Astrocyte (in vitro differentiated cells and primary cell): ENCODE measurements around the gene RUNX3. TPM values are rescaled to one million over a fixed set of nuclear protein-coding genes. Genes with fewer than 3 reads are reported as not detected.

Experiments used
- DNase-seq: peaks from one replicate; pipeline ENCODE4 v3.0.0-alpha.2; 2010; ENCODE audit warnings: low read depth
- FAIRE-seq: peaks from 2 replicates; lab custom pipeline; 2011; peaks lifted over from hg19 to GRCh38; lab: Jason Lieb, UNC
- H2AFZ ChIP-seq: 2 replicates; pipeline ENCODE4 v1.6.0; 2012; ENCODE audit warnings: low read depth, low read length, inconsistent platforms
- H3K27ac ChIP-seq: 2 replicates; pipeline ENCODE4 v1.5.1; 2011; ENCODE audit warnings: low read depth, low read length, inconsistent platforms
- H3K27me3 ChIP-seq: 2 replicates; pipeline ENCODE4 v1.6.0; 2011; ENCODE audit warnings: low read length, inconsistent platforms; ENCODE audit not compliant: insufficient read depth
- H3K36me3 ChIP-seq: 2 replicates; pipeline ENCODE4 v1.5.1; 2011; ENCODE audit warnings: low read length, inconsistent platforms; ENCODE audit not compliant: insufficient read depth
- H3K4me1 ChIP-seq: 2 replicates; pipeline ENCODE4 v1.5.1; 2011; ENCODE audit warnings: low read length, inconsistent platforms; ENCODE audit not compliant: insufficient read depth
- H3K4me2 ChIP-seq: 2 replicates; pipeline ENCODE4 v1.6.0; 2012; ENCODE audit warnings: low read length, inconsistent platforms
- H3K4me3 ChIP-seq: 2 replicates; pipeline ENCODE4 v1.5.1; 2011; ENCODE audit warnings: low read depth, mild to moderate bottlenecking, low read length, inconsistent platforms; ENCODE audit not compliant: insufficient read depth
- H3K79me2 ChIP-seq: 2 replicates; pipeline ENCODE4 v1.6.0; 2012; ENCODE audit warnings: mild to moderate bottlenecking, low read length, inconsistent platforms; ENCODE audit not compliant: insufficient read depth
- H3K9ac ChIP-seq: 2 replicates; pipeline ENCODE4 v1.6.0; 2012; ENCODE audit warnings: mild to moderate bottlenecking, low read length, inconsistent platforms
- H3K9me3 ChIP-seq: 2 replicates; pipeline ENCODE4 v1.5.1; 2012; ENCODE audit warnings: low read depth, mild to moderate bottlenecking, low read length, inconsistent platforms; ENCODE audit not compliant: insufficient read depth
- H4K20me1 ChIP-seq: 2 replicates; pipeline ENCODE4 v1.6.0; 2012; ENCODE audit warnings: low read length, inconsistent platforms; ENCODE audit not compliant: insufficient read depth
- H3K27ac Mint-ChIP-seq: one replicate; pipeline ENCODE4 v1.8.0; 2021; ENCODE audit warnings: mild to moderate bottlenecking, mixed read lengths; ENCODE audit not compliant: unreplicated experiment
- H3K27me3 Mint-ChIP-seq: one replicate; pipeline ENCODE4 v1.8.0; 2021; ENCODE audit warnings: low read depth, mixed read lengths; ENCODE audit not compliant: unreplicated experiment
- H3K36me3 Mint-ChIP-seq: one replicate; pipeline ENCODE4 v1.8.0; 2021; ENCODE audit warnings: low read depth, mixed read lengths; ENCODE audit not compliant: unreplicated experiment
- H3K4me1 Mint-ChIP-seq: one replicate; pipeline ENCODE4 v1.8.0; 2021; ENCODE audit warnings: low read depth, mixed read lengths; ENCODE audit not compliant: unreplicated experiment
- H3K4me3 Mint-ChIP-seq: one replicate; pipeline ENCODE4 v1.8.0; 2021; ENCODE audit warnings: mild to moderate bottlenecking, moderate library complexity, mixed read lengths; ENCODE audit not compliant: unreplicated experiment
- H3K9me3 Mint-ChIP-seq: one replicate; pipeline ENCODE4 v1.8.0; 2021; ENCODE audit warnings: mild to moderate bottlenecking, mixed read lengths; ENCODE audit not compliant: unreplicated experiment
- CTCF ChIP-seq: IDR thresholded peaks from 2 replicates; pipeline ENCODE4 v1.5.1; 2011; ENCODE audit warnings: low read depth, mild to moderate bottlenecking, inconsistent platforms, low read length, moderate library complexity; ENCODE audit not compliant: insufficient read depth
- EZH2 ChIP-seq: IDR thresholded peaks from 2 replicates; pipeline ENCODE4 v1.6.1; 2012; ENCODE audit warnings: mild to moderate bottlenecking, low read length, inconsistent platforms; ENCODE audit not compliant: insufficient read depth
- total RNA-seq: library from RNA; stranded (reverse); gene quantifications from 2 replicates; pipeline ENCODE4 v1.2.1, GENCODE V29; 2021

RUNX3 gene
- total RNA-seq, 1 donor from 2014 or later = 2.5 TPM

- H3K36me3 ChIP-seq = no peaks in the 10 kb centered on the region
- H3K9ac ChIP-seq = peak overlapping the region; percentile 20
- no peak overlapping the region for H3K4me2 ChIP-seq
- DNase-seq = no peak
- Mint-ChIP-seq H3K4me3 (no peak overlapping the region), H3K27me3 (peaks cover 23% of the 10 kb centered on the region), H3K4me1 (peaks cover 15% of the 10 kb centered on the region), H3K27ac (peak overlapping the region; percentile 41), H3K9me3 (no peaks in the 10 kb centered on the region), H3K36me3 (no peaks in the 10 kb centered on the region)
- no peaks in the 10 kb centered on the region for H3K9me3 ChIP-seq
- H3K4me3 ChIP-seq = no peak overlapping the region
- H3K27me3 ChIP-seq = peaks cover 3% of the 10 kb centered on the region
- H3K79me2 ChIP-seq = no peaks in the 10 kb centered on the region
- no peak for FAIRE-seq
- TF ChIP-seq EZH2 (no peak), CTCF (no peak)
- no peak overlapping the region for H2AFZ ChIP-seq
- H3K27ac ChIP-seq = no peak overlapping the region
- peaks cover 36% of the 10 kb centered on the region for H3K4me1 ChIP-seq
- no peaks in the 10 kb centered on the region for H4K20me1 ChIP-seq
Measured at GRCh38 chr1:24963099-24963872, 33.2 kb upstream of the RUNX3 start.

GRCh38 chr1:24961961-24962861 is 32.1 kb upstream of the RUNX3 start:
- no peak overlapping the region for H3K27ac Mint-ChIP-seq
- no peak for FAIRE-seq

More at GRCh38 chr1:24961961-24962861, 32.1 kb upstream of the RUNX3 start:
- no peaks in the 10 kb centered on the region for H3K36me3 ChIP-seq
- H3K4me1 ChIP-seq = peaks cover 34% of the 10 kb centered on the region
- Mint-ChIP-seq H3K4me1 (peaks cover 15% of the 10 kb centered on the region), H3K27me3 (peaks cover 23% of the 10 kb centered on the region), H3K36me3 (no peaks in the 10 kb centered on the region), H3K4me3 (no peak overlapping the region), H3K9me3 (no peaks in the 10 kb centered on the region)
- no peak overlapping the region for H3K4me3 ChIP-seq
- no peak overlapping the region for H3K9ac ChIP-seq
- H4K20me1 ChIP-seq = no peaks in the 10 kb centered on the region
- H3K9me3 ChIP-seq = no peaks in the 10 kb centered on the region
- no peak overlapping the region for H3K27ac ChIP-seq
- H3K4me2 ChIP-seq = no peak overlapping the region
- H3K27me3 ChIP-seq = peaks cover 3% of the 10 kb centered on the region
- TF ChIP-seq EZH2 = no peak
- no peak for TF ChIP-seq CTCF
- no peak for DNase-seq
- no peak overlapping the region for H2AFZ ChIP-seq
- no peaks in the 10 kb centered on the region for H3K79me2 ChIP-seq
